H1 (cell line): ENCODE results near the gene LRRC3C. TPM values are rescaled to one million over a fixed set of nuclear protein-coding genes. Genes with fewer than 3 reads are reported as not detected.
"Not testable (repeated sequence)": the region's sequence is repeated elsewhere in the genome, so short reads cannot be mapped to it uniquely, and the experiment has no call there.

Source experiments
- CTCF ChIA-PET: fragments of 300-600 bp; sonication (Branson Sonifier 250); formaldehyde crosslinking; loops from one replicate; lab custom pipeline; 2021; ENCODE audit not compliant: partially characterized antibody; lab: Charles Lee
- POLR2A ChIA-PET: fragments of 300-600 bp; sonication (Branson Sonifier 250); formaldehyde crosslinking; loops from one replicate; lab custom pipeline; 2021; ENCODE audit warnings: inconsistent platforms; ENCODE audit not compliant: partially characterized antibody; lab: Charles Lee
- DNase-seq, 2 experiments: peaks; one replicate each; pipeline versions ENCODE4 v3.0.0 to v3.0.0-alpha.2; 2010 to 2022; ENCODE audit warnings: low spot score in 2 of 2, low read depth in 1 of 2, mixed read lengths in 1 of 2
- FAIRE-seq: peaks from 2 replicates; lab custom pipeline; 2011; peaks lifted over from hg19 to GRCh38; lab: Jason Lieb, UNC
- H2AFZ ChIP-seq: 2 replicates; pipeline ENCODE4 v1.8.1; 2012; ENCODE audit warnings: low read length, inconsistent platforms
- H2AK5ac ChIP-seq: 2 replicates; pipeline ENCODE4 v1.6.1; 2013; ENCODE audit warnings: low read depth, low read length
- H2BK120ac ChIP-seq: replicated peaks from 2 replicates; pipeline ENCODE3; 2013; ENCODE audit warnings: low read depth, low read length, inconsistent platforms
- H2BK12ac ChIP-seq: 2 replicates; pipeline ENCODE4 v1.6.1; 2013; ENCODE audit warnings: low read depth, low read length
- H2BK15ac ChIP-seq: 2 replicates; pipeline ENCODE4 v1.6.1; 2013; ENCODE audit warnings: low read length
- H2BK20ac ChIP-seq: 2 replicates; pipeline ENCODE4 v1.6.1; 2013; ENCODE audit warnings: low read length
- H2BK5ac ChIP-seq: 2 replicates; pipeline ENCODE4 v1.6.1; 2013; ENCODE audit warnings: low read depth, low read length
- H3K14ac ChIP-seq: 2 replicates; pipeline ENCODE4 v1.6.1; 2013; ENCODE audit warnings: inconsistent platforms; ENCODE audit not compliant: insufficient read length
- H3K18ac ChIP-seq: 2 replicates; pipeline ENCODE4 v1.6.1; 2013; ENCODE audit warnings: low read length; ENCODE audit errors: extremely low read depth
- H3K23ac ChIP-seq: 2 replicates; pipeline ENCODE4 v1.6.1; 2013; ENCODE audit warnings: inconsistent platforms; ENCODE audit not compliant: insufficient read length
- H3K23me2 ChIP-seq: 2 replicates; pipeline ENCODE4 v1.6.1; 2013; ENCODE audit warnings: low read depth, low read length
- H3K27ac ChIP-seq: 2 replicates; pipeline ENCODE4 v1.6.1; 2011; ENCODE audit warnings: low read depth, low read length, inconsistent platforms
- H3K27me3 ChIP-seq, 4 experiments: replicated peaks in 1 of 4; 1 replicate in 1 of 4; 2 replicates in 3 of 4; pipeline versions ENCODE4 v1.6.1 to v1.8.1; 2011 to 2013; ENCODE audit warnings: low read length in 3 of 4, mild to moderate bottlenecking in 3 of 4, inconsistent platforms in 2 of 4, mixed read lengths in 2 of 4, moderate library complexity in 1 of 4; ENCODE audit not compliant: control insufficient read depth in 3 of 4, insufficient read depth in 3 of 4; ENCODE audit errors: extremely low read depth in 1 of 4
- H3K36me3 ChIP-seq, 4 experiments: 2 replicates each; pipeline versions ENCODE4 v1.6.1 to v1.8.1; 2011 to 2013; ENCODE audit warnings: mild to moderate bottlenecking in 4 of 4, low read length in 3 of 4, moderate library complexity in 2 of 4, control low read depth in 1 of 4, inconsistent platforms in 1 of 4; ENCODE audit not compliant: insufficient read depth in 4 of 4, control insufficient read depth in 2 of 4
- H3K4ac ChIP-seq: replicated peaks from 2 replicates; pipeline ENCODE3; 2013; ENCODE audit warnings: low read length, low read depth, mixed read lengths, inconsistent platforms; ENCODE audit not compliant: insufficient read length
- H3K4me1 ChIP-seq, 4 experiments: replicated peaks in 1 of 4; 1 replicate in 1 of 4; 2 replicates in 3 of 4; pipeline versions ENCODE4 v1.6.1 to v1.8.1; 2011 to 2013; ENCODE audit warnings: low read length in 3 of 4, inconsistent platforms in 2 of 4, mixed read lengths in 1 of 4; ENCODE audit not compliant: insufficient read depth in 4 of 4, control insufficient read depth in 3 of 4
- H3K4me2 ChIP-seq, 2 experiments: 2 replicates each; pipeline versions ENCODE4 v1.6.1 to v1.8.1; 2011 to 2013; ENCODE audit warnings: low read depth in 2 of 2, low read length in 2 of 2, control low read depth in 1 of 2, inconsistent platforms in 1 of 2, mild to moderate bottlenecking in 1 of 2; ENCODE audit not compliant: insufficient read depth in 1 of 2
- H3K4me3 ChIP-seq, 4 experiments: fragments of 200-600, 300-600 bp in 1 of 4; sonication (generic), shearing (Covaris generic), sonication (Bioruptor Twin) in 1 of 4; 2 replicates each; pipeline versions ENCODE4 v1.5.1 to v1.8.1; 2011 to 2016; ENCODE audit warnings: low read length in 4 of 4, low read depth in 3 of 4, control low read depth in 2 of 4, inconsistent platforms in 2 of 4, mild to moderate bottlenecking in 2 of 4, mixed read lengths in 1 of 4, moderate library complexity in 1 of 4; ENCODE audit not compliant: insufficient read depth in 2 of 4; ENCODE audit errors: extremely low read depth in 1 of 4
- H3K56ac ChIP-seq: replicated peaks from 2 replicates; pipeline ENCODE3; 2013; ENCODE audit warnings: low read depth, mild to moderate bottlenecking, mixed read lengths, low read length, inconsistent platforms; ENCODE audit not compliant: insufficient read length
- H3K79me1 ChIP-seq: 2 replicates; pipeline ENCODE4 v1.6.1; 2013; ENCODE audit warnings: low read depth, low read length, control low read depth
- H3K79me2 ChIP-seq, 2 experiments: 2 replicates each; pipeline versions ENCODE4 v1.6.1 to v1.8.1; 2012 to 2013; ENCODE audit warnings: low read length in 2 of 2, mild to moderate bottlenecking in 2 of 2, inconsistent platforms in 1 of 2; ENCODE audit not compliant: insufficient read depth in 2 of 2, control insufficient read depth in 1 of 2
- H3K9ac ChIP-seq, 4 experiments: replicated peaks in 1 of 4; 1 replicate in 1 of 4; 2 replicates in 3 of 4; pipeline versions ENCODE4 v1.6.1 to v1.8.1; 2011 to 2013; ENCODE audit warnings: low read depth in 3 of 4, low read length in 3 of 4, control low read depth in 2 of 4, mild to moderate bottlenecking in 2 of 4, moderate library complexity in 2 of 4, inconsistent platforms in 1 of 4; ENCODE audit errors: extremely low read depth in 1 of 4
- H3K9me3 ChIP-seq, 2 experiments: 2 replicates each; pipeline versions ENCODE4 v1.6.1 to v1.8.1; 2012 to 2013; ENCODE audit warnings: mild to moderate bottlenecking in 2 of 2, moderate library complexity in 2 of 2, control low read depth in 1 of 2, inconsistent platforms in 1 of 2, low read depth in 1 of 2, low read length in 1 of 2, mixed read lengths in 1 of 2; ENCODE audit not compliant: insufficient read depth in 2 of 2
- H4K20me1 ChIP-seq, 2 experiments: replicated peaks in 1 of 2; 2 replicates each; pipeline versions ENCODE3 to v1.8.1; 2011 to 2013; ENCODE audit warnings: inconsistent platforms in 2 of 2, low read length in 2 of 2, mild to moderate bottlenecking in 1 of 2; ENCODE audit not compliant: insufficient read depth in 2 of 2, control insufficient read depth in 1 of 2
- H4K5ac ChIP-seq: 2 replicates; pipeline ENCODE4 v1.6.1; 2013; ENCODE audit warnings: low read length, low read depth, mixed read lengths, inconsistent platforms; ENCODE audit not compliant: insufficient read length
- H4K8ac ChIP-seq: 2 replicates; pipeline ENCODE4 v1.8.0; 2013; ENCODE audit warnings: mild to moderate bottlenecking, moderate library complexity, low read length, inconsistent platforms; ENCODE audit not compliant: insufficient read depth; ENCODE audit errors: extremely low read depth
- H4K91ac ChIP-seq: replicated peaks from 2 replicates; pipeline ENCODE3; 2013; ENCODE audit warnings: low read length, mixed read lengths, inconsistent platforms; ENCODE audit not compliant: insufficient read length
- ATF3 ChIP-seq: IDR thresholded peaks from 2 replicates; pipeline ENCODE4 v1.6.1; 2011; ENCODE audit warnings: low read depth, mild to moderate bottlenecking, low read length; ENCODE audit not compliant: insufficient read depth
- SIX5 ChIP-seq: IDR thresholded peaks from 2 replicates; pipeline ENCODE4 v1.6.1; 2011; ENCODE audit warnings: mild to moderate bottlenecking, low read depth, low read length
- TCF12 ChIP-seq: IDR thresholded peaks from 2 replicates; pipeline ENCODE4 v1.6.1; 2011; ENCODE audit warnings: low read depth, mild to moderate bottlenecking, low read length
- WGBS, 2 experiments: shearing (Covaris generic) in 1 of 2; methylation state at CpG; one replicate each; pipeline versions ENCODE4 v1.1.6 to v1.1.7; 2013 to 2015; ENCODE audit warnings: low lambda C conversion rate in 2 of 2, mixed read lengths in 2 of 2, inconsistent platforms in 1 of 2, low coverage in 1 of 2, missing lambda C conversion rate in 1 of 2; ENCODE audit not compliant: insufficient replicate concordance in 2 of 2, insufficient coverage in 1 of 2, insufficient read length in 1 of 2; ENCODE audit errors: extremely low coverage in 1 of 2, missing lambda C conversion rate in 1 of 2; 5-methylcytosine and 5-hydroxymethylcytosine counted together
- polyA plus RNA-seq, 7 experiments: library from polyadenylated mRNA; depleted of rRNA in 3 of 7; stranded (reverse) in 5 of 7; unstranded in 2 of 7; fragments of >200 nt in 5 of 7; fragments of 200-250 nt in 2 of 7; gene quantifications; 1 replicate in 5 of 7; 2 replicates in 1 of 7; 4 replicates in 1 of 7; pipeline versions ENCODE4 v1.2.1 to v1.2.3, GENCODE V29; 2011 to 2013; ENCODE audit warnings: missing spikeins in 2 of 7, mixed read lengths in 2 of 7
- total RNA-seq: library from RNA; stranded (reverse); fragmentation: NEBNext Ultra II Directional; extraction: Animal tissue kit (Norgen Biotek cat#: 25700); gene quantifications from 2 replicates; pipeline ENCODE4 v1.2.1, GENCODE V29; 2021

LRRC3C gene
- total and polyA plus RNA-seq, 2 of the 8 experiments (the other 6 are each of a cell fraction or from before 2014, with no cell fraction given) = not detected

- peak; percentile 99 for TF ChIP-seq ATF3
- TF ChIP-seq TCF12 = peak; percentile 65; the same call in 1 of the 2 replicates
- TF ChIP-seq SIX5 = peak; percentile 99
Observed at GRCh38 chr17:39927101-39927928, at the start of gene LRRC3C, which contains the start of gene ORMDL3 (continued).

GRCh38 chr17:39886102-39886501 is 41.4 kb upstream of the LRRC3C start:
- POLR2A ChIA-PET, H3K9ac ChIP-seq, H3K79me2 ChIP-seq, H4K91ac ChIP-seq, H4K20me1 ChIP-seq, H3K9me3 ChIP-seq, H3K14ac ChIP-seq, H3K27ac ChIP-seq, H3K4me1 ChIP-seq, H2AK5ac ChIP-seq, H3K36me3 ChIP-seq, H3K79me1 ChIP-seq, H3K4ac ChIP-seq, H2AFZ ChIP-seq, H3K23me2 ChIP-seq, H4K5ac ChIP-seq, H2BK15ac ChIP-seq, H2BK5ac ChIP-seq, H3K23ac ChIP-seq, FAIRE-seq, DNase-seq, H3K4me2 ChIP-seq, H4K8ac ChIP-seq, H3K4me3 ChIP-seq, H2BK12ac ChIP-seq, H3K27me3 ChIP-seq, H3K18ac ChIP-seq, H2BK120ac ChIP-seq, H2BK20ac ChIP-seq, H3K56ac ChIP-seq: not testable (repeated sequence)
- 77% methylated on average over 5 of the region's 5 CpGs; no CpG with 5 or more reads in 1 of the 2 experiments for WGBS, 2 experiments
- CTCF ChIA-PET = interaction anchor here (1.0 kb wide), 2 partner anchors 9 to 13 kb away, joined by 3 read pairs; no protein-coding TSS in a partner anchor
